NCI-H187 treated with DMSO at 0.1 percent for 48 hours (cell line): ENCODE results near the gene LAS1L.
A peak's percentile ranks its signal among the peaks of the same experiment; 100 is the strongest.
"Not testable (repeated sequence)": the region's sequence is repeated elsewhere in the genome, so short reads cannot be mapped to it uniquely, and the experiment has no call there.

Experiments used
- DNase-seq: peaks from one replicate; lab custom pipeline; 2025; lab: John Stamatoyannopoulos, UW

LAS1L gene

GRCh38 chrX:65534450-65535292 is at the start of gene LAS1L:
TSS of gene LAS1L (minus strand) at chrX:65534787. CDS start at chrX:65534715, 72 bp downstream.
- peak; percentile 38 for DNase-seq

- no peak for DNase-seq
These were observed 48.0 kb upstream of the LAS1L start for GRCh38 chrX:65582450-65583082.

- DNase-seq: no peak
These were observed 47.2 kb upstream of the LAS1L start for GRCh38 chrX:65581661-65582339.

GRCh38 chrX:65578346-65578745 is 43.8 kb upstream of the LAS1L start:
- no peak for DNase-seq

- DNase-seq: no peak
These were observed 41.6 kb upstream of the LAS1L start for GRCh38 chrX:65576160-65576559.

GRCh38 chrX:65575022-65575421 is 40.4 kb upstream of the LAS1L start:
- DNase-seq: no peak

GRCh38 chrX:65574356-65574755 is 39.8 kb upstream of the LAS1L start:
- DNase-seq: no peak

- DNase-seq: no peak
These were observed 38.4 kb upstream of the LAS1L start for GRCh38 chrX:65572971-65573370.

- DNase-seq: not testable (repeated sequence)
These were observed 28.3 kb upstream of the LAS1L start for GRCh38 chrX:65562850-65563249.

GRCh38 chrX:65551489-65552339 is 17.1 kb upstream of the LAS1L start:
- DNase-seq: no peak

- no peak for DNase-seq
These were observed 16.5 kb upstream of the LAS1L start for GRCh38 chrX:65551086-65551485.

GRCh38 chrX:65545456-65545855 is 10.9 kb upstream of the LAS1L start:
- DNase-seq: no peak

GRCh38 chrX:65537229-65537628 is 2.6 kb upstream of the LAS1L start:
- no peak for DNase-seq

- no peak for DNase-seq
These were observed 1.7 kb upstream of the LAS1L start for GRCh38 chrX:65536291-65536690.

GRCh38 chrX:65532016-65532415 is 2.6 kb downstream of the LAS1L start:
- no peak for DNase-seq

- DNase-seq: no peak
These were observed 5.8 kb downstream of the LAS1L start for GRCh38 chrX:65528705-65529340.

GRCh38 chrX:65528293-65528692 is 6.3 kb downstream of the LAS1L start:
- no peak for DNase-seq

- no peak for DNase-seq
These were observed 10.4 kb downstream of the LAS1L start for GRCh38 chrX:65524139-65524538.

- no peak for DNase-seq
These were observed 11.7 kb downstream of the LAS1L start for GRCh38 chrX:65522739-65523372.

- not testable (repeated sequence) for DNase-seq
These were observed 15.1 kb downstream of the LAS1L start for GRCh38 chrX:65519530-65519929.

- not testable (repeated sequence) for DNase-seq
These were observed 15.6 kb downstream of the LAS1L start for GRCh38 chrX:65518980-65519379.
